GM12892 (cell line): ENCODE measurements around the gene SUN1.

Experiments used
- POLR2AphosphoS5 ChIP-seq: IDR thresholded peaks from 2 replicates; pipeline ENCODE4 v1.6.1; 2011; ENCODE audit warnings: low read depth, low read length, control low read depth
- TAF1 ChIP-seq: IDR thresholded peaks from 2 replicates; pipeline ENCODE4 v1.6.1; 2011; ENCODE audit warnings: low read depth, mild to moderate bottlenecking, control low read depth, low read length, borderline replicate concordance

GRCh38 chr7:876972-877311, 44.7 kb downstream of the SUN1 start:
- TF ChIP-seq POLR2AphosphoS5 (0 out of 2 replicates have a peak, but pooled peaks have one; percentile 9), TAF1 (no peak)
